ENCODE measurements around the gene GREB1. TPM values are rescaled to one million over a fixed set of nuclear protein-coding genes. Genes with fewer than 3 reads are reported as not detected.
"Not testable (repeated sequence)": the region's sequence is repeated elsewhere in the genome, so short reads cannot be mapped to it uniquely, and the experiment has no call there.

GREB1 gene
- total RNA-seq, 1 donor from 2014 or later = 2.3 TPM

GRCh38 chr2:11659851-11660250 lies 126.0 kb downstream of the GREB1 start:
- ATAC-seq (no peak), DNase-seq (no peak)
- intact Hi-C loops (cut with DNase I) = no loop called here
- no peaks in the 10 kb centered on the region for H3K36me3 ChIP-seq
- H3K9me3 ChIP-seq = no peaks in the 10 kb centered on the region
- no peak overlapping the region for H3K4me3 ChIP-seq
- no peak for TF ChIP-seq CTCF (IDR thresholded peaks at IDR 0.05)
- H3K4me1 ChIP-seq = no peaks in the 10 kb centered on the region
- peaks cover 34% of the 10 kb centered on the region for H3K27me3 ChIP-seq (ENCODE audit: low read depth)
- no peak overlapping the region for H3K27ac ChIP-seq

GRCh38 chr2:11660396-11660795 lies 126.6 kb downstream of the GREB1 start:
- DNase-seq; intact Hi-C loops (cut with DNase I): not testable (repeated sequence)

DNA sequence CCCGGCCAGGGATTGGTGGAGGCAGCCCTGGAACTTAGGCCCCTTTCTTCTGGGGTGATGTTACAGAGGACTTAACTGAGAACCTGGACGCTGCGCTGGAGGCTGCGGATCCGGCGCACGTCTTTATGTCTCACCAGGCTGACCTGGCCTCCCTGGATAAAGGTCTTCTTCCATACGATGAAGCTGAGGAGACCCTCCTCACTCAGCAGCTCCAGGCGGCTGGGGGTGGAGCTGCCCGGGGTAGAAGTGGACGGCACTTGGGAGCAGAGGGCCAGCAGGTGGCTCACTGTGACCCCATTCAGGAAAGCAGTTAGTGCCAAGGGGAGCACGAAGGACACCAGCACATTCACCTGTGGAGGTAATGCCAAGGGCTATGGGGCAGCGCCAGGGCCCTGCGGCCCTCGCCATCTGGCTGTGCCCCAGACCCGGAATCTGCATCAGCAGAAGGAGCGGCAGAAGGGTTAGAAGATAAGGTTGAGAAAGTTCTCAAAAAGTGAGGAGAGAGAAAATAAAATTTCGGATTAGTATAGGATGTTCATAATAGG lies 128.1 kb downstream of the GREB1 start:
- Histone ChIP-seq H3K27ac (no peak overlapping the region), H3K4me3 (no peak overlapping the region), H3K36me3 (no peaks in the 10 kb centered on the region), H3K9me3 (no peaks in the 10 kb centered on the region), H3K4me1 (no peaks in the 10 kb centered on the region), H3K27me3 (ENCODE audit: low read depth) (peaks cover 34% of the 10 kb centered on the region)
- intact Hi-C loops (cut with DNase I) = no loop called here
- no peak for TF ChIP-seq CTCF (IDR thresholded peaks at IDR 0.05)
- ATAC-seq = no peak
- no peak for DNase-seq

More at GRCh38 chr2:11660396-11660795, 126.6 kb downstream of the GREB1 start:
- not testable (repeated sequence) for H3K4me1 ChIP-seq, H3K36me3 ChIP-seq, H3K27ac ChIP-seq, ATAC-seq, H3K9me3 ChIP-seq, H3K4me3 ChIP-seq
- peaks cover 34% of the 10 kb centered on the region for H3K27me3 ChIP-seq (ENCODE audit: low read depth)

DNA sequence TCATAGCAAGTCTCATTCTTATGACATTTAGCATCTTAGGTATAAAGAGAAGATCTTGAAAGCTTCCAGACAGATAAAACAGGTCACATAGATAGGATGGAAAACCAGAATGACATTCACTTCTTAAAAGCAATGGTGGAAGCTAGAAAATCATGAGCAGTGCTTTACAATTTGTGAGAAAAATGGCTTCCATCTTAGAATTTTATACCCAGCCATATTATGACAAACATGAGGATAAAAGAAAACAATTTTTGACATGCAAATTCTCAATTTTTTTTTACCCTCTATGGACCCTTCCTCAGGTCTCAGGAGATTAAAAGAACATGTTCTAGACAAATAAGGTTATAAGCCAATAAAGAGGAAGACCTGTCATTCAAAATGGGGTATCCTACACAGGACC lies 129.0 kb downstream of the GREB1 start:
- H3K27me3 ChIP-seq (ENCODE audit: low read depth) = peaks cover 34% of the 10 kb centered on the region
- no peaks in the 10 kb centered on the region for H3K4me1 ChIP-seq
- no peak for TF ChIP-seq CTCF (IDR thresholded peaks at IDR 0.05)
- no peaks in the 10 kb centered on the region for H3K9me3 ChIP-seq
- intact Hi-C loops (cut with DNase I) = no loop called here
- ATAC-seq (no peak), DNase-seq (no peak)
- no peak overlapping the region for H3K27ac ChIP-seq
- H3K4me3 ChIP-seq = no peak overlapping the region
- no peaks in the 10 kb centered on the region for H3K36me3 ChIP-seq

DNA sequence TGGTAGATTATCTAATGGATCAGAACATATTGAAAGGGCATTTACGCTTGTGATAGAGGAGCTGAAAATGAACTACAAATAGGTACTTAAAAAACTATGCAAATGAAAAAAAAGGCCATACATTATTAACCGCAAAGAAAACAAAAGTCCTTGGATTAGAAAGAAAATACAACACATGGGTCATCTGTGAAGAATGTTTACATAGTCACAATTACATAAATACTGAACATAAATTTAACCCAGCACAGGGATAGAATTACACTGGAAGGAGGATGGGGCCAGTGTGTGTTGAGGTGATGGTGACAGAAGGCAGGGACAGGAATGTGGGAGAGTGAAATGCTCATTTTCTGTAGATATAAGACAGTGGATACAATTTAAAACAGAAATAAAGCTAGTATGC lies 129.6 kb downstream of the GREB1 start:
- DNase-seq = no peak
- Histone ChIP-seq H3K36me3 (no peaks in the 10 kb centered on the region), H3K27ac (no peak overlapping the region), H3K4me3 (no peak overlapping the region), H3K9me3 (no peaks in the 10 kb centered on the region), H3K27me3 (ENCODE audit: low read depth) (peaks cover 31% of the 10 kb centered on the region), H3K4me1 (no peaks in the 10 kb centered on the region)
- intact Hi-C loops (cut with DNase I) = no loop called here
- no peak for TF ChIP-seq CTCF (IDR thresholded peaks at IDR 0.05)
- ATAC-seq = no peak

DNA sequence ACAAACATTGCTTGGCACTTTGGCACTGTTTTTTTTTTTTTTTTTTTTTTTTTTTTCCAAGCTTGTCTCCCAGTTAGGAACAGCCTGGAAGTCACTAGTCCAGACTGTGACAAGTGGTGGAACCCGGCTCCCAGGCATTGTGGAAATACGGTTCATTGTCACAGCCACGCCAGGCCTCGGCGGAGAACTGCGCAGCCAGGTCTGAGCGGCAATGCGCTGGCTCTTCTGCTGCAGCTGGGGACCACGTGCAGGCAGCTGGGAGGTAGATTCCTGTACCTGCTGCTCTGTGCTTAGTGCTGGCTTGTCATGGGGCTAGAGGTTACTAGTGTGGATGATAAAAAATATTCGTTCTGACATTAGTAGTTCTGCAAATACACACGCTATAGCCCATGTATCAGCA lies 131.2 kb downstream of the GREB1 start:
- H3K4me3 ChIP-seq = no peak overlapping the region
- no peak for TF ChIP-seq CTCF (IDR thresholded peaks at IDR 0.05)
- H3K4me1 ChIP-seq = no peaks in the 10 kb centered on the region
- intact Hi-C loops (cut with DNase I) = no loop called here
- no peaks in the 10 kb centered on the region for H3K36me3 ChIP-seq
- no peak overlapping the region for H3K27ac ChIP-seq
- peaks cover 33% of the 10 kb centered on the region for H3K27me3 ChIP-seq (ENCODE audit: low read depth)
- H3K9me3 ChIP-seq = no peaks in the 10 kb centered on the region
- DNase-seq (no peak), ATAC-seq (no peak)
